ENCODE measurements around the gene NPEPL1. TPM values are rescaled to one million over a fixed set of nuclear protein-coding genes. Genes with fewer than 3 reads are reported as not detected.

NPEPL1 gene
- total RNA-seq, 2 experiments from 2014 or later, result 37.8 to 41.3 TPM

DNA sequence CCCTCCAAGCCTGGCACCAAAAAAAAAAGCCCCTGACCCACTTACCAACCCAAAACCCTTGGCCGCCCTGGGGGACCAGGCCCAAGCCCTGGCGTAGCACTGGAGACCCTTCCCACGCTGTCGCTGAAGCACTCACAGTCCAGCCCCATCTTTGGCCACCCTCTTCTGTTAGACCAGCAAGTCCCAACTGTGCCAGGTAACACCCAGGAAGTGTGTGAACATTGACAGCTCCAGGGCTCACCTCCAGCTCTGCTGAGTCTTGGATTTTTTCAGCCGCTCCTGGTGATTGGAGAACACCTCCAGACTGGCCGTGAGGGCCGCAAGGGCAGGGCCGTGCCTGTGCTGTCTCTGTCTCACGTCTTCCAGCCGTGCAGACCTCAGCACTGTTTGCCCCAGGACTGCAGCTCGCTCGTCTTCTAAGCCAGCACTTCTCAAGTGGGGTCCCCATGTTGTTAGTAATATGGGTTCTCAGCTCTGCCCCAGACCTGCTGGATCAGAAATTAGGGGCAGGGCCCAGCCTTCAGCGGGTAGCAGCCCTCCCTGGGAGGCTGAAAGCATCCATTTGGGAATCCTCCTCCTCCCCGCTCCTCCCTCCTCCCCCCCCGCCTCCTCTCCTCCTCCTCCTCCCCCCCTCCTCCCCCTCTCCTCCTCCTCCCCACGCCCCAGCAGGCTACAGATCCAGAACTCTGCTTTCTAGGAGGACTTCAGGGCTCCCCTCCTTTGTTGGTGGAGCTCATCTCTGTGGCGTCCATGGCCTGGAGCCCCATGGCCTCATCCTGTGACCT is 18.1 kb downstream of the NPEPL1 start:
- H3K27me3 Mint-ChIP-seq, result no peaks in the 10 kb centered on the region
- H3K27ac Mint-ChIP-seq, result no peak overlapping the region
- POLR2A ChIA-PET, result no interaction called here
- H3K4me3 Mint-ChIP-seq, result no peak overlapping the region
- DNase-seq (no peak), ATAC-seq (ENCODE audit: low read depth) (no peak)
- H3K9me3 Mint-ChIP-seq, result no peaks in the 10 kb centered on the region
- H3K4me1 Mint-ChIP-seq, result no peaks in the 10 kb centered on the region
- H3K36me3 Mint-ChIP-seq, result no peaks in the 10 kb centered on the region

DNA sequence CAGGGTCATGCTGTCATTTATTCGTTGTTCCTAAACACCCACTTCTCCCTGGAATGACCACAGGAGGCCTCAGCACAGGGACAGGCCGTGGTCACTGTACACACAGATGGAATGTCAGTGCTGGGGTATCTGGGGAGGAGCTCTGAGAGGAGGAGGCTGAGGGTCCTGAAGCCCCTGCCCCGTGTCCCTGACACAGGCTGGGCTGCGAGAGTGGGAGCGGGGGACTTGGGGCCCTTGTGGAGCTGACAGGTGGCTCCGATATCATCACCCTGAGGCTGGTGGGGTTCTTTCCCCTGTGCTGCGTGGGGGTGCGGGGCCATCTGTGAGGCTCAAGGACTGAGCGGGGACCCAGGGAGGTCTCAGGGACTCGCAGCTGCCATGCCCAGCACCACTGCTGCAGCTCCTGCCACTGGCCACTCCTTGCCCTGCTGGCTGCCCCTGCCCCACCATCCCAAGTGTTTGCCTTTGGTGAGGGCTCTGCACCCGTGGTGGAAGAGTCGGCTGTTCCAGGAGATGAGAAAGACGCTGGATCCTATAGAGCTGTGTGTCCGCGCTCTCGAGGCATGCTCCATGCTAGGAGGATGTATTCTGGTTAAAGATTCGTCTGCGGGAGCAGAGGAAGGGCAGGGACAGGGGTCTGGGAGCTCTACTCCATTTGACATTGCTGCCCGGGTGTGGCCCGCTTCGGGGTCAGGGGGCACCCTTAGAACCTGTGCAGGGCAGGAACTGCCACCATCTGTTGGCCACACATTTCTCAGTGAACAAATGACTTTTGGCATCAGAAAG is 18.9 kb downstream of the NPEPL1 start:
- H3K36me3 Mint-ChIP-seq, result no peaks in the 10 kb centered on the region
- no peaks in the 10 kb centered on the region for H3K4me1 Mint-ChIP-seq
- no peak for DNase-seq
- H3K9me3 Mint-ChIP-seq, result no peaks in the 10 kb centered on the region
- H3K27me3 Mint-ChIP-seq, result no peaks in the 10 kb centered on the region
- no peak for ATAC-seq (ENCODE audit: low read depth)
- no peak overlapping the region for H3K27ac Mint-ChIP-seq
- POLR2A ChIA-PET, result no interaction called here
- H3K4me3 Mint-ChIP-seq, result no peak overlapping the region

DNA sequence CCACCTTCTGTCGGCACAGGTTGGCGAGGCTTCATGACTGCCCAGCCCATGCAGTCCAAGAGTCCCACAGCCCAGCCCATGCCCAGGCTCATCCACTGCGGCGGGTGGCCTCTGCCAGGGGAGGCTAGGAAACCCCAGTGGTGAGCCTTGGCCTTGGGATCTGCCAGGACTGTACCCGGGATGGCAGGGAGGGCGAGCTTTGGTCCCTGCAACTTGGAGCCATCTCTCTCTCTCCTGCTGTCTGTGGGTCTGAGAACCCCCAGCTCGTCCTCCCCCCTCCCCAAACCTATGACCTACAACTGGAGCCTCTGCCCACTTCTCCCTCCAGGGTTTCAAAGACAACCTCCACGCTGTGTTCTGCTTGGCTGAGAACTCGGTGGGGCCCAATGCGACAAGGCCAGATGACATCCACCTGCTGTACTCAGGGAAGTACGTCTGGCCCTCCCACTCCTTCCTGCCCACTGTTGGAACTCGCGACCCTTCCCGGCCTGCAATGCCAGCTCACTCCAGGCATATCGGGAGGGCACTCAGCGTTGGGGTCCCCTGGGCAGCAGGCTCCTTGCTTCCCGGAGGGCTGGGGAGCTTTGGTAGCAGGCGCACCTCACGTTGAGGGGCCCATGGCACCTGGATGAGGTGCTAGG is 19.7 kb downstream of the NPEPL1 start:
- Mint-ChIP-seq H3K27me3 (no peaks in the 10 kb centered on the region), H3K27ac (no peak overlapping the region), H3K36me3 (no peaks in the 10 kb centered on the region), H3K4me3 (no peak overlapping the region), H3K9me3 (no peaks in the 10 kb centered on the region), H3K4me1 (no peaks in the 10 kb centered on the region)
- no peak for ATAC-seq (ENCODE audit: low read depth)
- POLR2A ChIA-PET, result no interaction called here
- DNase-seq, result no peak

DNA sequence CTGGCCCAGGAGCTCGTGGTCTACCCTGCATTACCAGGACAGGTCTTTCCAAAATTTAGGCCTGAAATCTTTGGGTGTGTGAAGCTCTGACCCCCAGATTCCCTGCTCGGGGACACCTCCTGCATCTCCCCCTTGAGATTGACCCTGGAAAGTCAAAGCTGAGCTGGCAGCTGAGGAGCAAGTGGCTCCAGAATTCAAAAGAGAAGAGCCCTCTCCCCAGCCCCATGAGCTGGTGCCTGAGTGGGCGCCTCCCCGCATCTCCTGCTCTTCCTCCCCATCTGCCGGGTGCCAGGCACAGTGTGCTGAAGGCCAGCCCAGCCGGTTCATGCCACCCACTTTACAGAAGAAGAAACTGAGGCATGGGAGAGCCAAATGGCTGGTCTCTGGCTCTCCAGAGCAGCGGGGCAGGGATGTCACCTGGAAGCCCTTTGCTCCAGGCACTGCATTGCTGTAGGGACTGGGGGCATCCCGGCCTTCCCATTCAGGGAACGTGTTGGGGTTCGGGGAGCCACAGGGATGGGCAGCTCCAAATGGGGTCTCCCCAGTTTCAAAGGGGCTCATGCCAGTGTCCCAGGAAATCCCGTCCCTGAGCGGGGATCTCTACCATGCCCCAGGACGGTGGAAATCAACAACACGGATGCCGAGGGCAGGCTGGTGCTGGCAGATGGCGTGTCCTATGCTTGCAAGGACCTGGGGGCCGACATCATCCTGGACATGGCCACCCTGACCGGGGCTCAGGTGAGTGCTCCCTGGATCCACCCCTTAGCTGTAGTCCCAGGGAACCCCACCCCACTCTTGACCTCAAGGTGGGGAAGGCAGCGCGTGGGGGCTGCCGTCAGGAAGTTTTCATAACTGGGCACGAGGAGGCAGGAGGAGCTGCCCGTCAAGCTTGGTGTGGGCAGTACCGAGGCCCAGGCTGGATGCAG is 20.5 kb downstream of the NPEPL1 start:
- Mint-ChIP-seq H3K27ac (no peak overlapping the region), H3K4me3 (no peak overlapping the region), H3K36me3 (no peaks in the 10 kb centered on the region), H3K27me3 (no peaks in the 10 kb centered on the region), H3K4me1 (no peaks in the 10 kb centered on the region), H3K9me3 (no peaks in the 10 kb centered on the region)
- ATAC-seq (ENCODE audit: low read depth) (no peak), DNase-seq (no peak)
- POLR2A ChIA-PET, result no interaction called here

DNA sequence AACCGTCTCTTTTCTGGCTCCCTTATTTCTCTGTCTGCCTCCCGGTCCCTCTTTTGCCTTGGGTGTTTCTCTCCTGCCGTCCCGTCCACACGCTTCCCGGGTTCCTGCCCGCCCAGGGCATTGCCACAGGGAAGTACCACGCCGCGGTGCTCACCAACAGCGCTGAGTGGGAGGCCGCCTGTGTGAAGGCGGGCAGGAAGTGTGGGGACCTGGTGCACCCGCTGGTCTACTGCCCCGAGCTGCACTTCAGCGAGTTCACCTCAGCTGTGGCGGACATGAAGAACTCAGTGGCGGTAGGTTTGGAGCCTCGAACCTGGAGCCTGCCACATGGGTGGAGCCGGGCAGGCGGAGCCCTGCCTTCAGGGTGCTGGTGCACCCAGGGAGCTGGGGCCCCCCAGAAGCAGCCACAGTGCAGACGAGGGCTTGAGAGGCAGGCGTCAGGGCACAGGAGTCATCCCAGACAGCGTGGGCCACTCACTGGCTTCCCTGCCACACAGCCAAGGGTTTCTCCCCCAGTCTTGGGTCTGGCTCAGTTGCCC is 21.3 kb downstream of the NPEPL1 start:
- Mint-ChIP-seq H3K9me3 (no peaks in the 10 kb centered on the region), H3K36me3 (no peaks in the 10 kb centered on the region), H3K4me1 (no peaks in the 10 kb centered on the region), H3K27ac (no peak overlapping the region), H3K27me3 (no peaks in the 10 kb centered on the region), H3K4me3 (no peak overlapping the region)
- POLR2A ChIA-PET, result no interaction called here
- DNase-seq (no peak), ATAC-seq (ENCODE audit: low read depth) (no peak)

DNA sequence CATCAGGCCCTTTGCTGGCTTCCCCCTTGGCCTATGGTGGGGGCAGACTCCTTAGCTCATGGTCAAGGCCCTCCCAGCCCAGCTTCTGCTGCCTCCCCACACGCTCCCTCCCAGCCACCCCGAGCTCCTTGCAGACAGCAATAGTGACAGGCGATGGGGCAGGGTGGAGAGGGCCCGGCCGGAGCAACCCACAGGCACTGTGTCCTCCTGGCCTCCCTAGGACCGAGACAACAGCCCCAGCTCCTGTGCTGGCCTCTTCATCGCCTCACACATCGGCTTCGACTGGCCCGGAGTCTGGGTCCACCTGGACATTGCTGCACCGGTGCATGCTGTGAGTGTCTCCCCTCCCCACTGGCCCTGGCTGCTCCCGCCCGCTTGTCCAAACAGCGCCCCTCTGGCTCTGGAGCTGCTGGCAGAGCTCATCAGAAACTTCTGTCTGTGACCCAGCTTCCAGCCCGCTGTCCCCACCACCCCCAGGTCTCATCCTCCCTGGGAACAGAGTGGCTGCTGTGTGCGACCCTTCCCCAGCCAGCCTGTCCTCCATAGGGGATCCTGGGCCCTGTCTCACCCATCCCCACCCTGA is 21.8 kb downstream of the NPEPL1 start:
- Mint-ChIP-seq H3K27me3 (no peaks in the 10 kb centered on the region), H3K27ac (no peak overlapping the region), H3K4me3 (no peak overlapping the region), H3K36me3 (no peaks in the 10 kb centered on the region), H3K9me3 (no peaks in the 10 kb centered on the region), H3K4me1 (no peaks in the 10 kb centered on the region)
- POLR2A ChIA-PET, result no interaction called here
- no peak for ATAC-seq (ENCODE audit: low read depth)
- DNase-seq, result no peak

DNA sequence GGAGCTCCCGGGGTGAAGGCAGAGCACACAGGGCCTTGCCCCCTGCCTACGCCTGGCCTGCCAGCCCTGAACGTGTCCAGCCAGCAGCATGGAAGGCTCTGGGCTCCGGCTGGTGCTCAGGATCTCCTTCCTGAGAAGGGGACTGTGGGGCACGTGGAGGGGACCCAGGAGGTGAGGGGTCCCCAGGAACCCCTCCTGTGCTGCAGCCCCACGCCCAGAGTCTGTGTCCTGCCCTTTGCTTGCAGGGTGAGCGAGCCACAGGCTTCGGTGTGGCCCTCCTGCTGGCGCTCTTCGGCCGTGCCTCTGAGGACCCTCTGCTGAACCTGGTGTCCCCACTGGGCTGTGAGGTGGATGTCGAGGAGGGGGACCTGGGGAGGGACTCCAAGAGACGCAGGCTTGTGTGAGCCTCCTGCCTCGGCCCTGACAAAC is 22.3 kb downstream of the NPEPL1 start:
- Mint-ChIP-seq H3K27ac (no peak overlapping the region), H3K9me3 (no peaks in the 10 kb centered on the region), H3K4me1 (no peaks in the 10 kb centered on the region), H3K4me3 (no peak overlapping the region), H3K27me3 (no peaks in the 10 kb centered on the region), H3K36me3 (no peaks in the 10 kb centered on the region)
- no peak for DNase-seq
- no peak for ATAC-seq (ENCODE audit: low read depth)
- POLR2A ChIA-PET, result no interaction called here

DNA sequence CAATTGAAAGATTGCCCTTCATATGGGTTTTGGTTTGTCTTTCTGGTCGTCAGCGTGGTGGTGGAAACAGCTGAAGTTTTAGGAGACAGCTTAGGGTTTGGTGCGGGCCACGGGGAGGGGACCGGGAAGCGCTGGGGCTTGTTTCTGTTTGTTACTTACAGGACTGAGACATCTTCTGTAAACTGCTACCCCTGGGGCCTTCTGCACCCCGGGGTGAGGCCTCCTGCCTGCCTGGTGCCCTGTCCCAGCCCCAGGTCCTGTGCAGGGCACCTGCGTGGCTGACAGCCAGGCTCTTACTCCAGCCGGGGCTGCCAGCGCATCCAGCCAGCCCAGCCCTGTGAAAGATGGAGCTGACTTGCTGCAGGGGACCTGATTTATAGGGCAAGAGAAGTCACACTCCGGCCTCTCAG is 22.8 kb downstream of the NPEPL1 start:
- no peak overlapping the region for H3K27ac Mint-ChIP-seq
- H3K4me3 Mint-ChIP-seq, result no peak overlapping the region
- no peak for ATAC-seq (ENCODE audit: low read depth)
- no peaks in the 10 kb centered on the region for H3K4me1 Mint-ChIP-seq
- DNase-seq, result no peak
- H3K9me3 Mint-ChIP-seq, result no peaks in the 10 kb centered on the region
- no peaks in the 10 kb centered on the region for H3K36me3 Mint-ChIP-seq
- POLR2A ChIA-PET, result no interaction called here
- H3K27me3 Mint-ChIP-seq, result no peaks in the 10 kb centered on the region

DNA sequence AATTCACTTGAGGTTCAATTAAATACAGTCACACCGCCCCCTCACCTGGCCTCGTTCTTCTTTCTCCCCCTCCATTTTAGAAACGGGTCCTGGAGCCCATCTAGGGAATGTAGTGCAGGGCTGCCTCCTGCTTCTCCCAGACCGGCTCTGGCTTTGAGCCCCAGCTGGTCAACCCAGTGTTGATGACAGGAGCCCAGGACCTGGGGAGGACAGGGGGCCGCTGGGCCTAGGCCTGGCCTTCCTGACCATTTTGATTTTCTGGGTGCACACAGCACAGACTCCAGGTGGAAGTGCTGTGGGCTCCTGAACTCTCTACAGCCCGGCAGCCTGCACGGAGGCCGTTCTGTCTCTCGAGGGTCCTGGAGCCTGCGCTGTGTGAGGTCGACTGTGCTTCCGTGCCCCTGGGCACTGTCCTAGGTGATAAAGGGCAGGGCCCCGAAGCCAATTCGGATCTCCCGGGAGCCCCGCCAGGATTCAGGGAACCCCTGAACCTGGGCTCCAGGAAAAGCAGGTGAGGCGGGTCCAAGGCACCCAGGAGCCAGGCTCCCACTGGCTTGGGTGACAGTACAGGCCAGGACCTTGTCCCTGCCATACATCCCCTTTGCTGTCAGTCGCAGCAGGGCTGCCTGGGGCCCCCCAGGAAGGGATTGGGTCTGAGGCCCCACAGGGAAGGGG is 23.3 kb downstream of the NPEPL1 start:
- Mint-ChIP-seq H3K36me3 (no peaks in the 10 kb centered on the region), H3K4me3 (no peak overlapping the region), H3K9me3 (no peaks in the 10 kb centered on the region), H3K27ac (no peak overlapping the region), H3K4me1 (no peaks in the 10 kb centered on the region), H3K27me3 (no peaks in the 10 kb centered on the region)
- no peak for ATAC-seq (ENCODE audit: low read depth)
- no peak for DNase-seq
- POLR2A ChIA-PET, result interaction anchor here (1.4 kb wide), 1 partner anchor 64 kb away, joined by 4 read pairs; no protein-coding TSS in a partner anchor

DNA sequence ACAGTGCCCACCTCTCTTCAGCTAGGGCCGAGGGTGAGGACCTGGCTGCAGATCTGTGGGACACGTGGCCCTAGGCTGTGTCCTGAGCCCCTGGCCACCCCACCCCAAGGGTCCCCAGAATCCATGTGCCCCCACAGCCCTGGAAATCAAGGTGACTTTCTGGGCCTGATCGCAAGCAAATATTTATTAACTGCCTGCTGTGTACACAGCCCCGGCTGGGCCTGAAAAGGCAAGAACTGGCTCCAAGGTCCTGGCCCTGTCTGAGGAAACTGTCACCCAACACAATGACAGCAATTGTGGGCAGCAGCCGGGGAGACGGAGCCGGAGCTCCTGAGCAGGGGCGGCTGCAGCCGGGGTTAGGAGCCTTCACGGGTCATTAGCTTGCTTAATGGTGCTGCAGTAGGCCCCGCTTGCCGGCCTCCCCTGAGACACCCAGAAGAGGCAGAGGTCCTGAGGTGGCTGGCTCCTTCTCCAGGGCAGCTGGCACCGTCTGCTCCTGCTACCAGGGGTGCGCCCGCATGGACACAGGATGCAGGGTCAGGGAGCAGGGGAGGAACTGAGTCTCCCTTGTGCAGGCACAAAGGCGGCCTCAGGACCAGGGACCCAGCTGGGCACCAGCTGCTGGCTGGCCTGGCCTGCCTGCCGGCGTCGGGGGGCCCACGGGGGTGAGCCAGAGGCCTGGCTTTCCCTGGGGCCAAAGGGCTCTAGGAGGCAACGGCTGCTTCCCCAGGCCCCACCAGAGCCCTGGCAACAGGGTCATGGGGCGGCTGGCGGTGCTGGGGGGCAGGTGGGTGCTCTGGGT is 24.1 kb downstream of the NPEPL1 start:
- POLR2A ChIA-PET, result interaction anchor here (1.4 kb wide), 1 partner anchor 65 kb away, joined by 4 read pairs; no protein-coding TSS in a partner anchor
- no peaks in the 10 kb centered on the region for H3K36me3 Mint-ChIP-seq
- no peaks in the 10 kb centered on the region for H3K9me3 Mint-ChIP-seq
- H3K27me3 Mint-ChIP-seq, result peaks cover 3% of the 10 kb centered on the region
- DNase-seq (no peak), ATAC-seq (ENCODE audit: low read depth) (peak; percentile 8)
- H3K27ac Mint-ChIP-seq, result no peak overlapping the region
- no peak overlapping the region for H3K4me3 Mint-ChIP-seq
- no peaks in the 10 kb centered on the region for H3K4me1 Mint-ChIP-seq

DNA sequence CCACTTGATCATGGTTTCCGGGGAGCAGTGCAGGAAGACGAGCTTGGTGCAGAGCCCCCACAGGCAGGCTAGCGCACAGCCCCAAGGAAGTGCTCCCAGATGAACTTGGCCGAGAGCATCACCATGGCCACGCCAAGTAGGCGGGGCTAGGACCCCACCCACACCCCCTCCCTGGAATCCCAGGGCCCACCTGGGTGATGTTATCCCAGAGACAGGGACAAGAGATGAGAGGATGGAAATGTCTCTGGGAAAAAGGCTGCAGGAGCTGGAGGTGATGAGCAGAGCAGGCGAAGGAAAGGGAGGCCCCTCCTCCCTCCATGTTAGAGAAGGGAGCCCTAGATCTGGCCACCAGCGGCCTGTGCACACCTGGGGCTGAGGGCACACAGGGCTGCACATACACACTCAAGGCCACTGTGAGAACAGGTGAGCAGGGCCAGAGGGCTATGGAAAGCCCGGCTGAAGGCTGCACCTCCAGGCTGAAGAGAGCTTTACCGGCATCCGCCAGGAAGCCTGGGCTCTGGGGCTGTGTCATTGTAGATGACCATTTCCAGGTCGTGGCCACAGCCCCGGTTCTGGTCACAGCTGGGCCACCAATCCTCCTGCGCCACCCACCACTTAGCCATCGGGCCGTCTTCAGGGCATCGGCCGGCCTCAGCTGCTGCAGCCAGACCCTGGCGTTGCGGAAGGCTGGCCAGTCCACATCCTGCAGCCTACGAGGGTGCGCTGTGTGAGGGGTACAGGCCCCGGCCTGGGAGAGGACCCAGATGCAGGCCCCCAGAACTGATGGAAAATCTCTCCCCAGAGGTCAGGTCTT is 24.9 kb downstream of the NPEPL1 start:
- no peaks in the 10 kb centered on the region for H3K4me1 Mint-ChIP-seq
- H3K9me3 Mint-ChIP-seq, result no peaks in the 10 kb centered on the region
- ATAC-seq (ENCODE audit: low read depth) (no peak), DNase-seq (no peak)
- no peaks in the 10 kb centered on the region for H3K36me3 Mint-ChIP-seq
- no peak overlapping the region for H3K4me3 Mint-ChIP-seq
- POLR2A ChIA-PET, result interaction anchor here (1.4 kb wide), 1 partner anchor 65 kb away, joined by 4 read pairs; no protein-coding TSS in a partner anchor
- no peak overlapping the region for H3K27ac Mint-ChIP-seq
- H3K27me3 Mint-ChIP-seq, result peaks cover 5% of the 10 kb centered on the region
